Kidney (tissue), 14 donors: ENCODE results near the gene MBD3L4. TPM values are rescaled to one million over a fixed set of nuclear protein-coding genes. Genes with fewer than 3 reads are reported as not detected.
"Not testable (repeated sequence)": the region's sequence is repeated elsewhere in the genome, so short reads cannot be mapped to it uniquely, and the experiment has no call there.

Experiments
- DNase-seq, 5 donors: peaks; one replicate each; pipeline ENCODE4 v3.0.0-alpha.2; 2013 to 2020
- FAIRE-seq: peaks from 2 replicates; lab custom pipeline; 2012; peaks lifted over from hg19 to GRCh38; lab: Jason Lieb, UNC
- H3K27ac ChIP-seq, 2 donors: one replicate each; pipeline ENCODE4 v1.7.0; 2013; ENCODE audit warnings: low read depth in 2 of 2, low read length in 2 of 2, inconsistent platforms in 1 of 2
- H3K27me3 ChIP-seq: one replicate; pipeline ENCODE4 v1.7.1; 2013; ENCODE audit warnings: low read length, inconsistent platforms; ENCODE audit not compliant: control insufficient read depth, insufficient read depth
- H3K36me3 ChIP-seq, 3 donors: one replicate each; pipeline versions ENCODE4 v1.7.0 to v1.7.1; 2013; ENCODE audit warnings: low read length in 3 of 3, control low read depth in 1 of 3, inconsistent platforms in 1 of 3; ENCODE audit not compliant: insufficient read depth in 3 of 3, control insufficient read depth in 2 of 3
- H3K4me1 ChIP-seq, 3 donors: one replicate each; pipeline versions ENCODE4 v1.7.0 to v1.7.1; 2013; ENCODE audit warnings: low read length in 3 of 3, inconsistent platforms in 1 of 3, low read depth in 1 of 3; ENCODE audit not compliant: control insufficient read depth in 2 of 3, insufficient read depth in 2 of 3
- H3K4me3 ChIP-seq, 3 donors: one replicate each; pipeline versions ENCODE4 v1.7.0 to v1.8.1; 2013; ENCODE audit warnings: low read length in 3 of 3, control low read depth in 1 of 3, inconsistent platforms in 1 of 3
- H3K9ac ChIP-seq, 3 donors: one replicate each; pipeline versions ENCODE4 v1.7.0 to v1.7.1; 2013; ENCODE audit warnings: low read length in 3 of 3, control low read depth in 1 of 3, inconsistent platforms in 1 of 3
- H3K9me3 ChIP-seq, 3 donors: one replicate each; pipeline versions ENCODE4 v1.7.0 to v1.7.1; 2013; ENCODE audit warnings: low read length in 3 of 3, control low read depth in 1 of 3, inconsistent platforms in 1 of 3; ENCODE audit not compliant: control insufficient read depth in 2 of 3, insufficient read depth in 1 of 3
- CTCF ChIP-seq: IDR thresholded peaks from 3 replicates; pipeline ENCODE4 v1.5.1; 2012; ENCODE audit warnings: mild to moderate bottlenecking, moderate library complexity, borderline replicate concordance; ENCODE audit not compliant: insufficient read depth; ENCODE audit errors: extremely low read depth
- intact Hi-C: fragments of 100-400 bp; cut with DNase I; formaldehyde crosslinking; loops from one replicate; pipeline ENCODE4 v1.11.1; 2022
- polyA plus RNA-seq: library from polyadenylated mRNA; stranded (reverse); fragments of 350-450 nt; fragmentation: Illumina TruSeq; extraction: RNeasy Lipid Tissue Mini Kit (QIAGEN cat#74804); gene quantifications from one replicate; pipeline ENCODE4 v1.2.3, GENCODE V29; 2014; ENCODE audit warnings: low read depth, low replicate concordance; ENCODE audit not compliant: insufficient read depth
- total RNA-seq: library from RNA; stranded (reverse); fragmentation: NEBNext Ultra II Directional; extraction: Animal tissue kit (Norgen Biotek cat#: 25700); gene quantifications from one replicate; pipeline ENCODE4 v1.2.1, GENCODE V29; 2021
- donor health status: control.
- donor health status: control.
- donor health status: control.
- donor health status: control.
- donor health status: control.
- donor health status: DM: yes; HTN: yes; CAD: no.
- donor health status: Normal renal cell carcinoma (clear cell type).

The MBD3L4 gene
- total and polyA plus RNA-seq, 2 donors from 2014 or later: not detected

- no peaks in the 10 kb centered on the region for H3K27me3 ChIP-seq
- H3K4me1 ChIP-seq: peaks cover 0 to 6% (median 0%) of the 10 kb centered on the region in 3 donors
- DNase-seq (no peak), FAIRE-seq (no peak)
- intact Hi-C loops: no loop called here
- no peak overlapping the region for H3K9ac ChIP-seq
- TF ChIP-seq CTCF: no peak
- no peak overlapping the region for H3K4me3 ChIP-seq
- H3K36me3 ChIP-seq: peaks cover 2 to 7% (median 4%) of the 10 kb centered on the region in 3 donors
- H3K9me3 ChIP-seq: no peaks in the 10 kb centered on the region
- no peak overlapping the region for H3K27ac ChIP-seq
These were observed 27.7 kb upstream of the MBD3L4 start for GRCh38 chr19:7067716-7068115.

- H3K27ac ChIP-seq, FAIRE-seq, DNase-seq, H3K36me3 ChIP-seq, H3K4me3 ChIP-seq, H3K4me1 ChIP-seq, H3K9ac ChIP-seq, H3K9me3 ChIP-seq, H3K27me3 ChIP-seq, intact Hi-C loops: not testable (repeated sequence)
These were observed 27.1 kb upstream of the MBD3L4 start for GRCh38 chr19:7067122-7067521.

- TF ChIP-seq CTCF: no peak
- Histone ChIP-seq H3K9ac (no peak overlapping the region), H3K4me3 (no peak overlapping the region), H3K27me3 (no peaks in the 10 kb centered on the region), H3K9me3 (no peaks in the 10 kb centered on the region), H3K36me3 (no peaks in the 10 kb centered on the region), H3K27ac (no peak overlapping the region), H3K4me1 (no peaks in the 10 kb centered on the region)
- no peak for DNase-seq
- intact Hi-C loops: no loop called here
- no peak for FAIRE-seq
These were observed 23.9 kb upstream of the MBD3L4 start for GRCh38 chr19:7063764-7064418.

- Histone ChIP-seq H3K9ac (no peak overlapping the region), H3K4me3 (no peak overlapping the region), H3K9me3 (no peaks in the 10 kb centered on the region)
These were observed 23.4 kb upstream of the MBD3L4 start for GRCh38 chr19:7063339-7063738.

GRCh38 chr19:7059977-7060376 is 20.0 kb upstream of the MBD3L4 start:
- H3K9ac ChIP-seq, H3K9me3 ChIP-seq, H3K27ac ChIP-seq, H3K4me1 ChIP-seq, intact Hi-C loops, DNase-seq, H3K27me3 ChIP-seq, H3K36me3 ChIP-seq, H3K4me3 ChIP-seq, FAIRE-seq: not testable (repeated sequence)

More at GRCh38 chr19:7063339-7063738, 23.4 kb upstream of the MBD3L4 start:
- intact Hi-C loops: no loop called here
- Histone ChIP-seq H3K4me1 (no peaks in the 10 kb centered on the region), H3K27ac (no peak overlapping the region), H3K27me3 (no peaks in the 10 kb centered on the region), H3K36me3 (no peaks in the 10 kb centered on the region)
- DNase-seq (no peak), FAIRE-seq (no peak)
- TF ChIP-seq CTCF: no peak

- DNase-seq, intact Hi-C loops: not testable (repeated sequence)
These were observed 18.6 kb upstream of the MBD3L4 start, which contains the start of gene MBD3L3 for GRCh38 chr19:7058576-7058975. Gene MBD3L3 (minus strand): TSS chr19:7058676. CDS start chr19:7058605, 71 bp downstream.

More at GRCh38 chr19:7058576-7058975, 18.6 kb upstream of the MBD3L4 start, which contains the start of gene MBD3L3:
- H3K4me3 ChIP-seq, H3K9ac ChIP-seq, H3K4me1 ChIP-seq, H3K27ac ChIP-seq, H3K36me3 ChIP-seq, FAIRE-seq, H3K9me3 ChIP-seq, H3K27me3 ChIP-seq: not testable (repeated sequence)
